B cell (primary cell): ENCODE measurements around the gene TBCD.

Experiments
- CTCF ChIP-seq: fragments of 200-600 bp; IDR thresholded peaks from one replicate; pipeline ENCODE4 v1.8.0; 2022; ENCODE audit warnings: antibody characterized with exemption, mild to moderate bottlenecking
- EZH2 ChIP-seq: IDR thresholded peaks from 2 replicates; pipeline ENCODE4 v1.6.1; 2012; ENCODE audit warnings: borderline replicate concordance, low read depth, mild to moderate bottlenecking, moderate library complexity, low read length; ENCODE audit not compliant: insufficient read depth, poor library complexity, severe bottlenecking

GRCh38 chr17:82938873-82939620 is 187.2 kb downstream of the TBCD start:
- TF ChIP-seq CTCF = no peak
- no peak for TF ChIP-seq EZH2
